Measurements from ENCODE around the gene PLA2G12B.

Gene PLA2G12B

GRCh38 chr10:72885953-72886352 is 68.7 kb downstream of the PLA2G12B start:
- Histone ChIP-seq H4K20me1 (ENCODE audit: low read depth, low read length) (no peaks in the 10 kb centered on the region), H3K9me3 (ENCODE audit: insufficient read depth, low read length) (no peaks in the 10 kb centered on the region), H3K4me3 (ENCODE audit: insufficient read depth, low read length, poor library complexity, severe bottlenecking) (no peak overlapping the region), H3K27me3 (ENCODE audit: low read length) (no peaks in the 10 kb centered on the region), H3F3A (ENCODE audit: insufficient read depth) (no peaks in the 10 kb centered on the region), H3K9me2 (replicated peaks; ENCODE audit: insufficient read depth, low read length) (no peaks in the 10 kb centered on the region), H3K4me2 (ENCODE audit: low read depth, low read length, poor library complexity, severe bottlenecking) (no peak overlapping the region), H3K9ac (ENCODE audit: low read length) (no peak overlapping the region), H3K27ac (ENCODE audit: low read depth, low read length) (no peak overlapping the region), H2AFZ (ENCODE audit: low read depth, low read length, severe bottlenecking) (no peak overlapping the region), H3K36me3 (ENCODE audit: low read length) (no peaks in the 10 kb centered on the region), H3K79me2 (ENCODE audit: insufficient read depth, low read length) (no peaks in the 10 kb centered on the region)
- no peak for TF ChIP-seq EZH2phosphoT487 (conservative IDR thresholded peaks at IDR 0.05; ENCODE audit: low read length)
- TF ChIP-seq CTCF (IDR thresholded peaks at IDR 0.05; ENCODE audit: insufficient read depth, low read length, poor library complexity, severe bottlenecking) = no peak

All from SU-DHL-6 (cell line).